Progenitor cell of endocrine pancreas (in vitro differentiated cells): ENCODE data around the gene IGSF9B. TPM values are rescaled to one million over a fixed set of nuclear protein-coding genes. Genes with fewer than 3 reads are reported as not detected.

Experiments
- DNase-seq: peaks from one replicate; pipeline ENCODE4 v3.0.0; 2021; ENCODE audit warnings: low spot score; ENCODE audit not compliant: unreplicated experiment
- H3K27ac Mint-ChIP-seq: 2 replicates; pipeline ENCODE4 v1.8.0; 2021; ENCODE audit warnings: mild to moderate bottlenecking, moderate library complexity, mixed read lengths
- H3K27me3 Mint-ChIP-seq: 2 replicates; pipeline ENCODE4 v1.8.0; 2021; ENCODE audit warnings: mixed read lengths
- H3K36me3 Mint-ChIP-seq: 2 replicates; pipeline ENCODE4 v1.8.0; 2022; ENCODE audit warnings: mixed read lengths; ENCODE audit not compliant: insufficient read depth
- H3K4me1 Mint-ChIP-seq: 2 replicates; pipeline ENCODE4 v1.8.0; 2021; ENCODE audit warnings: low read depth, mixed read lengths
- H3K4me3 Mint-ChIP-seq: 2 replicates; pipeline ENCODE4 v1.8.0; 2021; ENCODE audit warnings: low read depth, mild to moderate bottlenecking, moderate library complexity, mixed read lengths
- H3K9me3 Mint-ChIP-seq: 2 replicates; pipeline ENCODE4 v1.8.0; 2021; ENCODE audit warnings: low read depth, mixed read lengths
- CTCF ChIP-seq: fragments of 200-600 bp; sonication (generic); IDR thresholded peaks from one replicate; pipeline ENCODE4 v1.5.0; 2021; ENCODE audit warnings: antibody characterized with exemption, mild to moderate bottlenecking; ENCODE audit not compliant: unreplicated experiment
- total RNA-seq: library from RNA; stranded (reverse); gene quantifications from 2 replicates; pipeline ENCODE4 v1.2.1, GENCODE V29; 2021

IGSF9B gene
- total RNA-seq, 1 donor from 2014 or later = 7.8 TPM

- Mint-ChIP-seq H3K9me3 (no peaks in the 10 kb centered on the region), H3K27me3 (no peaks in the 10 kb centered on the region), H3K36me3 (no peaks in the 10 kb centered on the region), H3K27ac (no peak overlapping the region), H3K4me3 (no peak overlapping the region), H3K4me1 (no peaks in the 10 kb centered on the region)
- TF ChIP-seq CTCF = no peak
- DNase-seq = no peak
Measured at GRCh38 chr11:133901316-133901715, 55.5 kb downstream of the IGSF9B start.

- DNase-seq = no peak
- Mint-ChIP-seq H3K27ac (no peak overlapping the region), H3K4me3 (no peak overlapping the region), H3K36me3 (no peaks in the 10 kb centered on the region), H3K27me3 (peaks cover 5% of the 10 kb centered on the region), H3K9me3 (no peaks in the 10 kb centered on the region), H3K4me1 (no peaks in the 10 kb centered on the region)
- TF ChIP-seq CTCF = no peak
Measured at GRCh38 chr11:133900176-133901105, 56.3 kb downstream of the IGSF9B start.

- no peak overlapping the region for H3K27ac Mint-ChIP-seq
- peaks cover 12% of the 10 kb centered on the region for H3K27me3 Mint-ChIP-seq
- no peaks in the 10 kb centered on the region for H3K9me3 Mint-ChIP-seq
- H3K36me3 Mint-ChIP-seq = no peaks in the 10 kb centered on the region
- H3K4me3 Mint-ChIP-seq = no peak overlapping the region
- no peak for TF ChIP-seq CTCF
- no peaks in the 10 kb centered on the region for H3K4me1 Mint-ChIP-seq
- DNase-seq = no peak
Measured at GRCh38 chr11:133898770-133899115, 58.0 kb downstream of the IGSF9B start.

GRCh38 chr11:133898031-133898769 is 58.6 kb downstream of the IGSF9B start:
- Mint-ChIP-seq H3K27ac (no peak overlapping the region), H3K4me3 (no peak overlapping the region), H3K9me3 (no peaks in the 10 kb centered on the region), H3K27me3 (peaks cover 12% of the 10 kb centered on the region), H3K4me1 (no peaks in the 10 kb centered on the region), H3K36me3 (no peaks in the 10 kb centered on the region)
- no peak for DNase-seq
- TF ChIP-seq CTCF = no peak

- DNase-seq = no peak
- Mint-ChIP-seq H3K4me3 (no peak overlapping the region), H3K9me3 (no peaks in the 10 kb centered on the region), H3K27me3 (peaks cover 17% of the 10 kb centered on the region), H3K27ac (no peak overlapping the region), H3K4me1 (no peaks in the 10 kb centered on the region), H3K36me3 (no peaks in the 10 kb centered on the region)
- no peak for TF ChIP-seq CTCF
Measured at GRCh38 chr11:133897331-133897650, 59.5 kb downstream of the IGSF9B start.
